Retinal pigment epithelial cell (primary cell): ENCODE results near the gene RFX4.

Experiments used
- DNase-seq: peaks from one replicate; pipeline ENCODE4 v3.0.0-alpha.2; 2010; ENCODE audit warnings: low read depth
- H3K4me3 ChIP-seq: 2 replicates; pipeline ENCODE4 v1.5.1; 2011; ENCODE audit warnings: mild to moderate bottlenecking, low read length, control low read depth, moderate library complexity
- TF ChIP-seq, protein P1 (sequence below): conservative IDR thresholded peaks from 2 replicates; pipeline ENCODE4 v1.5.1; 2011; ENCODE audit warnings: low read depth, low read length, control low read depth, inconsistent platforms

RFX4 gene

DNA sequence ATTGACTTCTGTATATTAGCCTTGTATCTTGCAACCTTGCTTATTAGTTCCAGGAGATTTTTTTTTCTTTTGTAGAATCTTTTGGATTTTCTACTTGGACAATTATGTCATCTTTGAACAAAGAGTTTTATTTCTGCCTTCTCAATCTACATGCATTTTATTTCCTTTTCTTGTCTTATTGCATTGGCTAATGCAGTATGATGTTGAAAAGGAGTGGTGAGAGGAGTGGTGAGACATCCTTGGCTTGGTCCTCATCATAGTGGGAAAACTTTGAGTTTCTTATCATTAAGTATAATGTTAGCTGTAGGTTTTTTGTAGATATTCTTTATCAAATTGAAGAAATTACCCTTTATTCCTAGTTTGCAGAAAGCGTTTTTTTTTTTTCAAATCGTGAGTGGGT lies 80.6 kb downstream of the RFX4 start:
- TF ChIP-seq, protein P1, sequence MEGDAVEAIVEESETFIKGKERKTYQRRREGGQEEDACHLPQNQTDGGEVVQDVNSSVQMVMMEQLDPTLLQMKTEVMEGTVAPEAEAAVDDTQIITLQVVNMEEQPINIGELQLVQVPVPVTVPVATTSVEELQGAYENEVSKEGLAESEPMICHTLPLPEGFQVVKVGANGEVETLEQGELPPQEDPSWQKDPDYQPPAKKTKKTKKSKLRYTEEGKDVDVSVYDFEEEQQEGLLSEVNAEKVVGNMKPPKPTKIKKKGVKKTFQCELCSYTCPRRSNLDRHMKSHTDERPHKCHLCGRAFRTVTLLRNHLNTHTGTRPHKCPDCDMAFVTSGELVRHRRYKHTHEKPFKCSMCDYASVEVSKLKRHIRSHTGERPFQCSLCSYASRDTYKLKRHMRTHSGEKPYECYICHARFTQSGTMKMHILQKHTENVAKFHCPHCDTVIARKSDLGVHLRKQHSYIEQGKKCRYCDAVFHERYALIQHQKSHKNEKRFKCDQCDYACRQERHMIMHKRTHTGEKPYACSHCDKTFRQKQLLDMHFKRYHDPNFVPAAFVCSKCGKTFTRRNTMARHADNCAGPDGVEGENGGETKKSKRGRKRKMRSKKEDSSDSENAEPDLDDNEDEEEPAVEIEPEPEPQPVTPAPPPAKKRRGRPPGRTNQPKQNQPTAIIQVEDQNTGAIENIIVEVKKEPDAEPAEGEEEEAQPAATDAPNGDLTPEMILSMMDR = no peak
- no peak overlapping the region for H3K4me3 ChIP-seq
- no peak for DNase-seq

GRCh38 chr12:106669216-106669615 lies 86.4 kb downstream of the RFX4 start:
- no peak overlapping the region for H3K4me3 ChIP-seq
- TF ChIP-seq, protein P1 = no peak
- DNase-seq = no peak

DNA sequence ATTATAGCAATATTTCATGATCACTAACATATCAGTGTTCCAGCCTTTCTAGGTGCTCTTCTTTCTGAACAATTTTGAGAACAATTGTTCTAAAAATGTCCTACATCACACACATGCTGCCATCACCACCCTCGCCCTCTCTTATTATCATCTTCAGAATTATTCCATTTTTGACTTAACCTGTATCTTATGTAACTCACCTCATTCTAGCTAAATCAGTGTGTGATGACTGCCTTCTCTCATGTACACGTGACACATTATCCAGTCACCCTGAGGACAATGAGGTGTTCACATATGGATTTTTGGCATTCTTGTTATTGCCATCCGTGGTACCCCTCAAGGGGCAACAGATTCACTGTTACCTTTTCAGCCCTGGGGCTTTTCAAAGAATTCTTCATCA lies 87.3 kb downstream of the RFX4 start:
- DNase-seq = no peak
- TF ChIP-seq, protein P1 = no peak
- no peak overlapping the region for H3K4me3 ChIP-seq

DNA sequence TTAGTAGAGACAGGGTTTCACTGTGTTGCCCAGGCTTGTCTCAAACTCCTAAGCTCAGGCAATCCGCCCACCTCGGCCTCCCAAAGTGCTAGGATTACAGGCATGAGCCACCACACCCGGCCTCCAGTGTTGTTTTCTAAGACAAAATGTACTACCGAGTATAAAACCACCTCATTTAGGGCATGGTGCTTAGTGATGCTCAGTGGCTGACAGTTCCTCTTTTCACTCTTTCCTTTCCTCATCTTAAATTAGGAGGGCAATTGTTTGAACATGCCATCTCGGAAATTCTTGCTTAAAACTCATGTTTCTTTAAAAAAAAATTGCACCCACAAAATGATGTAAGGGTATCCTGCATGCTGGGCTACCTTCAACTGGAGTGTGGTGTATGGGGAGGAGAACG lies 89.0 kb downstream of the RFX4 start:
- TF ChIP-seq, protein P1 = no peak

DNA sequence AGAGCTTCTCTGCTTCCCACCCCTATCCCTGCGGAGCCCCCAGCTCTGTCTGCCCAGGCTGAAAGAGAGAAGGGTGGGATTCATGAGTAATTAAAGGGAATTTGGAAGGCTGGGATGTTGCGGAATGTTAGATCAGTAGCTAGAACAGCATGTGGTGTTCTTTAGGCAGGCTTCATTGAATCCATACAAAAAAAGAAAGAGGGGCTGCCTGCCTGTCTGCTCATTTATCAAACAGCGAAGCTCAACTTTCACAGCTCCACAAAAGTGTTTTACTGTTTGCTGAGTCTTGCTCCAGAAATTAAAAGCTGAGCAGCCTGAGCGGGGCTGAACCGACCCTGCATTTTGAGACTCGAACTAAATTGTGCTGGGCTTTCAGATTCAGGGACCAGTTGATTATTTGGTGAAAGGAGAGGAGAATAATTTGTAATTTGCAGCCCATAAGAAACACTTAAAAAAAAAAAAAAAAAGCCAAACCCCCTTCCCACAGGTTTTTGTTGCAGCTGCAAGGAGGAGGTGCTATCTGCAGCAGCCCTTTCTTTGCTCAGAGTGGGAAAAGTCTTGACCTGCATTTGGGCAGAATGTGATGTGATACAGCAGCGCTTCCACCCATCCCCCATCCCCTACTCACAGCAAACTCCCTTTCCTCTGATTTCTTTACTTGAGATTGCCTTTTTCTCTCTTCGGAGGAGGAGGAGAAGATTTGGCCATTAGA lies 89.7 kb downstream of the RFX4 start:
- TF ChIP-seq, protein P1 = no peak
- H3K4me3 ChIP-seq = no peak overlapping the region
- DNase-seq = no peak

More for the DNA sequence above, 89.0 kb downstream of the RFX4 start:
- no peak for DNase-seq
- H3K4me3 ChIP-seq = no peak overlapping the region

DNA sequence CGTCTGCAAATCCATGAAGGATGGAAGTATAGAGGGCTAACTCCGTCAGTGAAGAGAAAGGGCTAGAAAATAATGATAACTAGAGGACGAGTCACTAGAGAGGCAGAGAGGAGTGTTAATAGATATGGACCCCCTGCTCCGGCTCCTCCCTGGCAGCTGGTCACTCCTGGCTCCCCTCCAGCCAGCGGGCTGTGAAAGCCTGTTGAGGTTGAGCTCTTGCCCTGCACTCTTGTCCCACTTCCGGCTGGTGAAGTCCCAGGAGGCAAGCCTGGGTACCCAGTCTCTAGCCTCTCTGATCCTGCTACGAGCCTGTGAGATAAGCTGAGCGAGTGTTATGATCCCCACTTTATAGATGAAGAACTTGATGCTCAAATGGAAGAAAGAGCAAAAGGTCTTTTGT lies 90.3 kb downstream of the RFX4 start:
- TF ChIP-seq, protein P1 = no peak
- no peak for DNase-seq

More for the DNA sequence above, 90.3 kb downstream of the RFX4 start:
- H3K4me3 ChIP-seq = no peak overlapping the region
